HepG2 (cell line): Measurements from ENCODE around the gene CDH1. TPM values are rescaled to one million over a fixed set of nuclear protein-coding genes. Genes with fewer than 3 reads are reported as not detected.

Source experiments
- ARNT ChIP-seq: fragments of 450-650 bp; IDR thresholded peaks from 2 replicates; pipeline ENCODE4 v1.6.1; 2017
- ATM ChIP-seq: fragments of 450-650 bp; IDR thresholded peaks from 2 replicates; pipeline ENCODE4 v1.7.1; 2017; ENCODE audit warnings: mild to moderate bottlenecking, borderline replicate concordance
- BRCA1 ChIP-seq: sonication (generic); formaldehyde crosslinking; IDR thresholded peaks from 2 replicates; pipeline ENCODE4 v1.4.0; 2020; ENCODE audit warnings: missing genetic modification reagents
- CENPBD1 ChIP-seq: sonication (generic); formaldehyde crosslinking; IDR thresholded peaks from 2 replicates; pipeline ENCODE4 v1.8.0; 2022; ENCODE audit warnings: missing genetic modification reagents, low read depth, mild to moderate bottlenecking, borderline replicate concordance
- E2F1 ChIP-seq: sonication (generic); formaldehyde crosslinking; IDR thresholded peaks from 2 replicates; pipeline ENCODE4 v1.5.0; 2020; ENCODE audit warnings: missing genetic modification reagents
- EEA1 ChIP-seq: sonication (generic); formaldehyde crosslinking; IDR thresholded peaks from 2 replicates; pipeline ENCODE4 v1.5.1; 2020; ENCODE audit warnings: mild to moderate bottlenecking, missing genetic modification reagents, borderline replicate concordance
- ETV5 ChIP-seq: IDR thresholded peaks from 2 replicates; pipeline ENCODE4 v1.6.1; 2018; ENCODE audit warnings: missing biosample characterization, missing genetic modification reagents, inconsistent platforms, borderline replicate concordance
- FOXA3 ChIP-seq: IDR thresholded peaks from 2 replicates; pipeline ENCODE4 v1.6.1; 2016; ENCODE audit warnings: missing genetic modification reagents, missing compliant biosample characterization
- GTF2F1 ChIP-seq: fragments of 150-350 bp; IDR thresholded peaks from 2 replicates; pipeline ENCODE4 v1.6.1; 2014; ENCODE audit warnings: low read length
- HMG20B ChIP-seq: conservative IDR thresholded peaks from 2 replicates; pipeline ENCODE4 v1.6.1; 2016; ENCODE audit warnings: missing genetic modification reagents, missing compliant biosample characterization
- HNF4A ChIP-seq: sonication (generic); formaldehyde crosslinking; IDR thresholded peaks from 2 replicates; pipeline ENCODE4 v1.4.0; 2020; ENCODE audit warnings: missing genetic modification reagents
- HOXA3 ChIP-seq: sonication (generic); formaldehyde crosslinking; IDR thresholded peaks from 2 replicates; pipeline ENCODE4 v1.5.0; 2020; ENCODE audit warnings: missing genetic modification reagents
- IRF2 ChIP-seq: IDR thresholded peaks from 2 replicates; pipeline ENCODE4 v1.6.1; 2018; ENCODE audit warnings: missing genetic modification reagents, missing compliant biosample characterization
- NCOR1 ChIP-seq: fragments of 200-600 bp; sonication (generic); IDR thresholded peaks from 2 replicates; pipeline ENCODE4 v1.7.0; 2017; ENCODE audit warnings: antibody characterized with exemption, low read length, borderline replicate concordance
- NKX3-1 ChIP-seq: sonication (generic); formaldehyde crosslinking; IDR thresholded peaks from 2 replicates; pipeline ENCODE4 v1.5.0; 2020; ENCODE audit warnings: missing genetic modification reagents
- SMAD1 ChIP-seq: sonication (generic); formaldehyde crosslinking; IDR thresholded peaks from 2 replicates; pipeline ENCODE4 v1.4.0; 2020; ENCODE audit warnings: missing genetic modification reagents, low read depth, mild to moderate bottlenecking, borderline replicate concordance
- YEATS2 ChIP-seq: sonication (generic); formaldehyde crosslinking; IDR thresholded peaks from 2 replicates; pipeline ENCODE4 v1.4.0; 2020; ENCODE audit warnings: missing genetic modification reagents, borderline replicate concordance
- ZBTB3 ChIP-seq: sonication (generic); formaldehyde crosslinking; IDR thresholded peaks from 2 replicates; pipeline ENCODE4 v1.4.0; 2020; ENCODE audit warnings: low read depth, mild to moderate bottlenecking, moderate library complexity, missing genetic modification reagents, borderline replicate concordance
- ZMYM3 ChIP-seq: sonication (generic); formaldehyde crosslinking; IDR thresholded peaks from 2 replicates; pipeline ENCODE4 v1.5.1; 2020; ENCODE audit warnings: mild to moderate bottlenecking, missing genetic modification reagents
- ZNF142 ChIP-seq: sonication (generic); formaldehyde crosslinking; IDR thresholded peaks from 2 replicates; pipeline ENCODE4 v1.4.0; 2020; ENCODE audit warnings: missing genetic modification reagents
- ZNF263 ChIP-seq: sonication (generic); formaldehyde crosslinking; IDR thresholded peaks from 2 replicates; pipeline ENCODE4 v1.4.0; 2020; ENCODE audit warnings: missing genetic modification reagents
- ZNF496 ChIP-seq: sonication (generic); formaldehyde crosslinking; IDR thresholded peaks from 2 replicates; pipeline ENCODE4 v1.8.1; 2023; ENCODE audit warnings: mild to moderate bottlenecking, moderate library complexity, missing genetic modification reagents; ENCODE audit not compliant: insufficient replicate concordance
- ZNF546 ChIP-seq: sonication (generic); formaldehyde crosslinking; conservative IDR thresholded peaks from 2 replicates; pipeline ENCODE4 v1.8.1; 2023; ENCODE audit warnings: mild to moderate bottlenecking, missing genetic modification reagents
- ZNF776 ChIP-seq: sonication (generic); formaldehyde crosslinking; IDR thresholded peaks from 2 replicates; pipeline ENCODE4 v1.4.0; 2020; ENCODE audit warnings: mild to moderate bottlenecking, missing genetic modification reagents
- polyA plus RNA-seq, 8 experiments: library from polyadenylated mRNA; depleted of rRNA in 3 of 8; stranded (reverse) in 7 of 8; unstranded in 1 of 8; fragments of >200 nt; fragmentation: Illumina TruSeq in 4 of 8; extraction: Trizol in 4 of 8; gene quantifications; 2 replicates each; pipeline versions ENCODE4 v1.2.1 to v1.2.3, GENCODE V29; 2011 to 2016; ENCODE audit warnings: low read depth in 4 of 8, missing spikeins in 1 of 8, mixed read lengths in 1 of 8; ENCODE audit not compliant: insufficient read depth in 1 of 8
- total RNA-seq, 5 experiments: library from RNA; depleted of rRNA; stranded (reverse); fragments of >200 nt; fragmentation: Illumina TruSeq; extraction: Trizol; gene quantifications; 2 replicates each; pipeline ENCODE4 v1.2.3, GENCODE V29; 2016; ENCODE audit warnings: low read depth in 1 of 5

CDH1 gene
- total and polyA plus RNA-seq, 2 of the 13 experiments (the other 11 are each of a cell fraction or from before 2014, with no cell fraction given): 0.95 to 9.8 TPM

- TF ChIP-seq CENPBD1 (CRISPR knock-in tag) (no peak), HOXA3 (CRISPR knock-in tag) (peak; percentile 38; the same call in 1 of the 2 replicates), HNF4A (CRISPR knock-in tag) (peak; percentile 47), ZNF142 (no peak), ETV5 (peak; percentile 57), FOXA3 (CRISPR knock-in tag) (0 out of 2 replicates have a peak, but pooled peaks have one; percentile 15), IRF2 (CRISPR knock-in tag) (no peak), ATM (no peak), SMAD1 (CRISPR knock-in tag) (no peak), ZNF546 (CRISPR knock-in tag) (0 out of 2 replicates have a peak, but pooled peaks have one; percentile 19), ARNT (no peak), ZNF776 (no peak), YEATS2 (no peak), ZNF263 (CRISPR knock-in tag) (peak; percentile 15; the same call in 1 of the 2 replicates), ZMYM3 (CRISPR knock-in tag) (peak; percentile 69; the same call in 1 of the 2 replicates), GTF2F1 (no peak), ZBTB3 (CRISPR knock-in tag) (no peak), NKX3-1 (CRISPR knock-in tag) (no peak), ZNF496 (CRISPR knock-in tag) (no peak), EEA1 (peak; percentile 1; the same call in 1 of the 2 replicates), NCOR1 (no peak), E2F1 (no peak), BRCA1 (no peak), HMG20B (no peak)
Observed at GRCh38 chr16:68707340-68708152, 29.5 kb upstream of the CDH1 start (continued).
